Measurements from ENCODE around the gene SLC7A9.

- TF ChIP-seq CTCF (IDR thresholded peaks at IDR 0.05), result no peak
- no peak for TF ChIP-seq POLR2A (IDR thresholded peaks at IDR 0.05)
Observed at GRCh38 chr19:32901504-32902161, 32.1 kb upstream of the SLC7A9 start.
